B cell (primary cell): ENCODE data around the gene SYNE1.

Experiments
- EZH2 ChIP-seq: IDR thresholded peaks from 2 replicates; pipeline ENCODE4 v1.6.1; 2012; ENCODE audit warnings: borderline replicate concordance, low read depth, mild to moderate bottlenecking, moderate library complexity, low read length; ENCODE audit not compliant: insufficient read depth, poor library complexity, severe bottlenecking
- TF ChIP-seq, protein P1 (sequence below): fragments of 200-600 bp; IDR thresholded peaks from one replicate; pipeline ENCODE4 v1.8.0; 2022; ENCODE audit warnings: antibody characterized with exemption, mild to moderate bottlenecking

DNA sequence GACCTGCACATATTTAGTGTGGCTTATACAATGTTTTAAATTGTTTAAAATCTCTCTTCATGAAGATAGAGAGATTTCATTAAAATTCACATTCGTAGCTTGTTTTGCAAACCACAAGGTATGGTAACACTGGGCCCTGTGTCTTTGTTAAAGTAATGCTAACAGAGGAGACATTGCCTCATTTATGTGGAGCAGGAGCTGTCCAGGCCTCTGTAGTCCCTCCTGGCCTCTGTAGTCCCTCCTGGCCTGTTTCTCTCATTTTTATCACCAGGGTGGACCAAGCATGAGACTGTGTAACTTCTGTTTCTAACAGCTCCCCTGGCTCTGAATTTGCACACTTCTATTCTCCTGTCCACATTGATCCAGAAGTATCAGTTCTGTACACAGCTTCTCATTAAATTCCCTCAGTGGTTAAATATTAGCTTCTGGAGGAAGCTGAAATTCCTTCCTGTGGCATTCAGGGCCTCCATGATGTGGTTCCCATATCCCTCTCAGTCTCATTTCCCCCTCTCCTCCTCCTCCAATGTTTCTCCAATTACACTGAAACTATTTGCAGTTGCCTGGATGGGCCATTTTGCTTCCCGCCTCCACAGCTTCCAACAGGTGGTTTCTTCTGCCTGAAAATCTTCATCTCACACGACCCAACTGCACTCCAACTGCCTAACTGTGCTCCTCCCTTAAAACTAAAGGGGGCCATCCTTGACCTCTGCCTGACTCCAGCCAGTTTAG, 340.4 kb downstream of the SYNE1 start:
- TF ChIP-seq, protein P1, sequence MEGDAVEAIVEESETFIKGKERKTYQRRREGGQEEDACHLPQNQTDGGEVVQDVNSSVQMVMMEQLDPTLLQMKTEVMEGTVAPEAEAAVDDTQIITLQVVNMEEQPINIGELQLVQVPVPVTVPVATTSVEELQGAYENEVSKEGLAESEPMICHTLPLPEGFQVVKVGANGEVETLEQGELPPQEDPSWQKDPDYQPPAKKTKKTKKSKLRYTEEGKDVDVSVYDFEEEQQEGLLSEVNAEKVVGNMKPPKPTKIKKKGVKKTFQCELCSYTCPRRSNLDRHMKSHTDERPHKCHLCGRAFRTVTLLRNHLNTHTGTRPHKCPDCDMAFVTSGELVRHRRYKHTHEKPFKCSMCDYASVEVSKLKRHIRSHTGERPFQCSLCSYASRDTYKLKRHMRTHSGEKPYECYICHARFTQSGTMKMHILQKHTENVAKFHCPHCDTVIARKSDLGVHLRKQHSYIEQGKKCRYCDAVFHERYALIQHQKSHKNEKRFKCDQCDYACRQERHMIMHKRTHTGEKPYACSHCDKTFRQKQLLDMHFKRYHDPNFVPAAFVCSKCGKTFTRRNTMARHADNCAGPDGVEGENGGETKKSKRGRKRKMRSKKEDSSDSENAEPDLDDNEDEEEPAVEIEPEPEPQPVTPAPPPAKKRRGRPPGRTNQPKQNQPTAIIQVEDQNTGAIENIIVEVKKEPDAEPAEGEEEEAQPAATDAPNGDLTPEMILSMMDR: no peak
- TF ChIP-seq EZH2: no peak
